Upper lobe of left lung (tissue), 6 donors: ENCODE data around the gene GALNT4. TPM values are rescaled to one million over a fixed set of nuclear protein-coding genes. Genes with fewer than 3 reads are reported as not detected.

ENCODE experiments used
- ATAC-seq, 2 donors: fragments of 200-7000 bp; cut with Tn5 transposase; one replicate each; pipeline ENCODE4 v1.9.1; 2022; ENCODE audit warnings: mild to moderate bottlenecking in 2 of 2, moderate library complexity in 2 of 2; ENCODE audit not compliant: low FRiP score in 2 of 2
- DNase-seq, 2 donors: peaks; one replicate each; pipeline ENCODE4 v3.0.0-alpha.2; 2019 to 2020
- H3K27ac ChIP-seq, 4 donors: fragments of 200-600 bp; sonication (generic); one replicate each; pipeline ENCODE4 v1.5.1; 2016 to 2019
- H3K27me3 ChIP-seq, 4 donors: fragments of 200-600 bp; sonication (generic); one replicate each; pipeline ENCODE4 v1.5.1; 2017 to 2019
- H3K36me3 ChIP-seq, 4 donors: fragments of 200-600 bp; sonication (generic); one replicate each; pipeline ENCODE4 v1.5.1; 2016 to 2019
- H3K4me1 ChIP-seq, 4 donors: fragments of 200-600 bp; sonication (generic); one replicate each; pipeline ENCODE4 v1.5.1; 2018 to 2019
- H3K4me3 ChIP-seq, 4 donors: fragments of 200-600 bp; sonication (generic); one replicate each; pipeline ENCODE4 v1.5.1; 2017 to 2019; ENCODE audit warnings: mild to moderate bottlenecking in 2 of 4, moderate library complexity in 1 of 4
- H3K9me3 ChIP-seq, 4 donors: fragments of 200-600 bp; sonication (generic); one replicate each; pipeline ENCODE4 v1.5.1; 2018 to 2019
- EP300 ChIP-seq, 4 donors: sonication (generic); formaldehyde crosslinking; IDR thresholded peaks; one replicate each; pipeline ENCODE4 v1.5.1; 2017; ENCODE audit warnings: antibody characterized with exemption in 4 of 4, control low read depth in 2 of 4
- POLR2A ChIP-seq, 4 donors: fragments of 450-650 bp; IDR thresholded peaks; one replicate each; pipeline ENCODE4 v1.5.1; 2016 to 2017; ENCODE audit warnings: antibody characterized with exemption in 4 of 4, mild to moderate bottlenecking in 2 of 4
- POLR2AphosphoS5 ChIP-seq, 2 donors: sonication (generic); formaldehyde crosslinking; IDR thresholded peaks; one replicate each; pipeline ENCODE4 v1.5.1; 2017; ENCODE audit warnings: antibody characterized with exemption in 2 of 2
- WGBS, 2 donors: methylation state at CpG; one replicate each; pipeline ENCODE4 v1.1.5; 2017 to 2018; 5-methylcytosine and 5-hydroxymethylcytosine counted together
- total RNA-seq, 6 donors: library from RNA; depleted of rRNA in 4 of 6; stranded (reverse); fragments of >200 nt in 4 of 6; gene quantifications; one replicate each; pipeline versions ENCODE4 v1.1.0 to v1.2.1, GENCODE V29; 2016 to 2021
- TF ChIP-seq, protein P1 (sequence below), 6 experiments: fragments of 450-650 bp in 4 of 6; fragments of 200-600 bp in 2 of 6; sonication (generic) in 2 of 6; IDR thresholded peaks; one replicate each; pipeline ENCODE4 v1.5.1; 2016 to 2019; ENCODE audit warnings: antibody characterized with exemption in 6 of 6
- donor health status: DM: no; HTN: no; CAD: no; lungs with moderate emphysema.
- donor health status: DM: no; HTN: yes; CAD: no; lungs with severe emphysema.

The GALNT4 gene
- total RNA-seq, 6 donors from 2014 or later = 2.4 to 13.5 (median 7.9) TPM

DNA sequence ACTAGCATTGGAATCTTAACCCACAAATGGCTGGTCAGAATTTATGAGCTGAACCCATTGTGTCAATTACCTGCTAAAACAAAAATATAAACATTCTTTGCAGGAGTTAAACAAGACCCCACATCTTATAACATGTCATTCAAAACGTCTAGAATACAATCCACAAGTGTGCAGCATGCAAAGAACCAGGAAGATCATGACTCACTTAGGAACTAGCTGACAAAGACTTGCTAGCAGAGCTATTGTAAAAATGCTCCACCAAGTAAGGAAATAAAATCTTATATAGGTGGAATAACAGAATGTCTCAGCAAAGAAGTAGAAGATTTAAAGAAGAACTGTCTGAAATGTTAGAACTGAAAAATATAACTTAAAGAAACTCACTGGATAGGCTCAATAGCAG, 27.8 kb upstream of the GALNT4 start:
- H3K27me3 ChIP-seq = no peaks in the 10 kb centered on the region
- TF ChIP-seq POLR2A (IDR thresholded peaks at IDR 0.05) (no peak), EP300 (IDR thresholded peaks at IDR 0.05) (no peak), POLR2AphosphoS5 (IDR thresholded peaks at IDR 0.05) (no peak)
- TF ChIP-seq, protein P1, sequence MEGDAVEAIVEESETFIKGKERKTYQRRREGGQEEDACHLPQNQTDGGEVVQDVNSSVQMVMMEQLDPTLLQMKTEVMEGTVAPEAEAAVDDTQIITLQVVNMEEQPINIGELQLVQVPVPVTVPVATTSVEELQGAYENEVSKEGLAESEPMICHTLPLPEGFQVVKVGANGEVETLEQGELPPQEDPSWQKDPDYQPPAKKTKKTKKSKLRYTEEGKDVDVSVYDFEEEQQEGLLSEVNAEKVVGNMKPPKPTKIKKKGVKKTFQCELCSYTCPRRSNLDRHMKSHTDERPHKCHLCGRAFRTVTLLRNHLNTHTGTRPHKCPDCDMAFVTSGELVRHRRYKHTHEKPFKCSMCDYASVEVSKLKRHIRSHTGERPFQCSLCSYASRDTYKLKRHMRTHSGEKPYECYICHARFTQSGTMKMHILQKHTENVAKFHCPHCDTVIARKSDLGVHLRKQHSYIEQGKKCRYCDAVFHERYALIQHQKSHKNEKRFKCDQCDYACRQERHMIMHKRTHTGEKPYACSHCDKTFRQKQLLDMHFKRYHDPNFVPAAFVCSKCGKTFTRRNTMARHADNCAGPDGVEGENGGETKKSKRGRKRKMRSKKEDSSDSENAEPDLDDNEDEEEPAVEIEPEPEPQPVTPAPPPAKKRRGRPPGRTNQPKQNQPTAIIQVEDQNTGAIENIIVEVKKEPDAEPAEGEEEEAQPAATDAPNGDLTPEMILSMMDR (IDR thresholded peaks at IDR 0.05) = no peak
- no peaks in the 10 kb centered on the region for H3K9me3 ChIP-seq
- WGBS, 2 donors = 21 to 44% methylated on average over 1 of the region's 1 CpG
- ATAC-seq (no peak), DNase-seq (no peak)
- no peaks in the 10 kb centered on the region for H3K36me3 ChIP-seq
- no peak overlapping the region for H3K4me3 ChIP-seq
- no peak overlapping the region for H3K27ac ChIP-seq
- H3K4me1 ChIP-seq = no peaks in the 10 kb centered on the region

DNA sequence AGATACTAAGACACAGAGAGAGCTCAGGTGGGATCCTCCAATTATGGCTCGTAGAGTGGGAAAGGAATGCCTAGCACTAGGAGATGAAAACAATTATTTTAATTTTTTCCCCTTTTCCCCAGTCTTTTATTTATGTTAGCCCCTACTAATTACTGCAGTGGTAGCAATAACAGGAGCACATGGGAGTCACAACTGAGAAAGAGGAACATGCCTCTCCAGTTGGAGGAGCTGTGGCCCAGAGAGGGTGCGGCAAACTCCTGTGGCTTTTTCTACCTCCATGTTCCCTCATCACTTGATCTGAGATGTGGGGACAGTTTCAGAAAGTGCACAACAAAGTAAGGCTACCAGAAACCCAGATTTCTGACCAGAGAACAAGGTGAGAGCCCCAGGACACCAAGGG, 27.2 kb upstream of the GALNT4 start:
- Histone ChIP-seq H3K4me3 (no peak overlapping the region), H3K4me1 (peaks cover 0 to 4% (median 0%) of the 10 kb centered on the region in 4 donors), H3K36me3 (no peaks in the 10 kb centered on the region), H3K9me3 (no peaks in the 10 kb centered on the region), H3K27me3 (no peaks in the 10 kb centered on the region), H3K27ac (no peak overlapping the region)
- 93 to 95% methylated on average over 2 of the region's 2 CpGs for WGBS, 2 donors
- ATAC-seq = no peak
- no peak for DNase-seq
- TF ChIP-seq EP300 (IDR thresholded peaks at IDR 0.05) = no peak
- no peak for TF ChIP-seq POLR2A (IDR thresholded peaks at IDR 0.05)
- TF ChIP-seq, protein P1 (IDR thresholded peaks at IDR 0.05) = no peak
- TF ChIP-seq POLR2AphosphoS5 (IDR thresholded peaks at IDR 0.05) = no peak

DNA sequence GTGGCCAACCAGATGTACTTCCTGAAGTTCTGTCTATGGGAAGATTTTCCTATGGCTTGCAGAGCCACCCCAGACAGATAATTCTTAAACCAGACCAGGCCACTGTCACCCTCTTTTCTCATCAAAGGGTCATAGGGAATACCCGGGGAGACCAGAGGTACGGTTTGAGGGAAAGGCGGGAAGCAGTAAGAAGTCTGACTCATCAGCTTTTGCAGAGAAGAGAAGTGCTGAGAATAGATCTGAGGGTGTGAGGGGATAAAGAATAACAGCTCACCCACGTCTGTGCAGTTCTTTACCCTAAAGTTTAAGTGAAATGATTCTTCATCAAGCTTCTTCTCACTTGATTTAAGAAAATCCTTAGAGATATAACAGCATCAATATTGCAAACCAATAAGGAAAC, 22.5 kb upstream of the GALNT4 start:
- Histone ChIP-seq H3K27me3 (no peaks in the 10 kb centered on the region), H3K27ac (no peak overlapping the region), H3K4me1 (peaks cover 18 to 33% (median 21%) of the 10 kb centered on the region in 4 donors), H3K9me3 (no peaks in the 10 kb centered on the region), H3K36me3 (no peaks in the 10 kb centered on the region), H3K4me3 (no peak overlapping the region)
- DNase-seq (no peak), ATAC-seq (no peak)
- 73 to 83% methylated on average over 4 of the region's 4 CpGs for WGBS, 2 donors
- TF ChIP-seq EP300 (IDR thresholded peaks at IDR 0.05) (no peak), POLR2A (IDR thresholded peaks at IDR 0.05) (no peak), POLR2AphosphoS5 (IDR thresholded peaks at IDR 0.05) (no peak)
- TF ChIP-seq, protein P1 (IDR thresholded peaks at IDR 0.05) = no peak

DNA sequence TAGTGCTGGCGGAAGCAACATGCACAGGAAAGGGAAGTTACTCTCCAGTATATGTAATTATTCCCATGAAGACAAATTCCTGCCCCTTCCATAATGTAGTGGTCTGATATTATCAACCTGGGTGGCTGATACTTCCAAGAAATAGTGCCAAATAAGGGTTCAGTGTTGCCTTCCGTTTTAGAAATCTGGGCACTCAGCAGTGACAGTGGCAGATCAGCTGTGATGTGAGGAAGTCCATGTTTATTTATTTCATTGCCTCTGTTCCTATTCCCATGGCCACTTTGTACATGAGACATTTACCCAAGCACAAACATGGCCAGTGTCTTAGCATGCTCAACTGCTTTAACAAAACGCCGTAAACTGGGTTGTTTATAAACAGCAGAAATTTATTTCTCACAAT, 21.6 kb upstream of the GALNT4 start:
- WGBS, 2 donors = 59 to 64% methylated on average over 4 of the region's 4 CpGs
- Histone ChIP-seq H3K27ac (peak overlapping the region in 1 of 4 donors; percentile 46), H3K36me3 (no peaks in the 10 kb centered on the region), H3K27me3 (no peaks in the 10 kb centered on the region), H3K4me1 (peaks cover 18 to 33% (median 21%) of the 10 kb centered on the region in 4 donors), H3K9me3 (no peaks in the 10 kb centered on the region), H3K4me3 (no peak overlapping the region)
- ATAC-seq (no peak), DNase-seq (no peak)
- TF ChIP-seq POLR2AphosphoS5 (IDR thresholded peaks at IDR 0.05) = peak in 1 of 2 donors; percentile 23
- TF ChIP-seq, protein P1 (IDR thresholded peaks at IDR 0.05) = no peak

DNA sequence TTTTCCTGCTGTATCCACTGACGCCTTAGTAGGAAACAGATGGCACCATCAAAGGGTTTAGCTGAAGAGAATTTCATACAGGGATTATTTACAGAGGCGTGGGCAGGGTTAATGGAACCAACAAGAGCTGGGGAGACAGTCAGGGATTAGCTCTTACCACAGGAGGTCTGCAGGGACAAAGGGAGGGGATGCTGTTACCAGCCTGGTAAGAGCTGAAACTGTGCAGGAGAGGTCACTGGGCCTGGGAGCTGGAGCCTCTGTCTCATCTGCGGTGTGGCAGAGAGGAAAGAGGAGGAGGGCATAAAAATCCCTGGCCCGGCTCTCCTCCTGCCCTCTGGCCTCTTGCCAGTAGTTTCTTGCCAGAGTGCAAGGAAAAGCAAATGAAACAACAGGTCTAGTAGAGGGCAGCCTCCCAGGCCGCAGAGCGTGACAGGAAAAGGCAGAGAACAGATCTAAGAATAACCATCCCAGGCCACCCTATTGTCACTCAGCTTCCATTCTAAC, 20.1 kb upstream of the GALNT4 start:
- H3K4me1 ChIP-seq = peaks cover 18 to 33% (median 21%) of the 10 kb centered on the region in 4 donors
- H3K36me3 ChIP-seq = no peaks in the 10 kb centered on the region
- ATAC-seq (no peak), DNase-seq (peak in 1 of 2 donors; percentile 43)
- H3K4me3 ChIP-seq = no peak overlapping the region
- TF ChIP-seq POLR2AphosphoS5 (IDR thresholded peaks at IDR 0.05) (no peak), POLR2A (IDR thresholded peaks at IDR 0.05) (no peak)
- TF ChIP-seq, protein P1 (IDR thresholded peaks at IDR 0.05) = no peak
- no peaks in the 10 kb centered on the region for H3K27me3 ChIP-seq
- no peaks in the 10 kb centered on the region for H3K9me3 ChIP-seq
- 25 to 28% methylated on average over 6 of the region's 6 CpGs for WGBS, 2 donors
- H3K27ac ChIP-seq = no peak overlapping the region
